ENCODE measurements around the gene SEZ6L. TPM values are rescaled to one million over a fixed set of nuclear protein-coding genes. Genes with fewer than 3 reads are reported as not detected.

SEZ6L gene
- polyA plus RNA-seq, 2 of the 4 experiments (the other 2 are of a cell fraction): not detected

- FAIRE-seq (no peak), DNase-seq (ENCODE audit: low read depth in 1 of 2, low spot score in 1 of 2) (no peak), ATAC-seq (no peak)
- CTCF ChIA-PET: no interaction called here
- TF ChIP-seq EHF (CRISPR knock-in tag; IDR thresholded peaks at IDR 0.05) (no peak), PHF8 (IDR thresholded peaks at IDR 0.05; ENCODE audit: borderline replicate concordance, low read depth) (no peak), KDM1A (IDR thresholded peaks at IDR 0.05; ENCODE audit: low read depth) (no peak), CHD4 (IDR thresholded peaks at IDR 0.05; ENCODE audit: borderline replicate concordance) (no peak), NFE2L2 (conservative IDR thresholded peaks at IDR 0.05; ENCODE audit: low read length) (no peak), FOXS1 (CRISPR knock-in tag; IDR thresholded peaks at IDR 0.05) (no peak), POLR2A (IDR thresholded peaks at IDR 0.05; ENCODE audit: low read length) (no peak), ESRRA (IDR thresholded peaks at IDR 0.05; ENCODE audit: borderline replicate concordance, low read length) (no peak), KDM5A (IDR thresholded peaks at IDR 0.05) (no peak)
- no peaks in the 10 kb centered on the region for H3K4me1 ChIP-seq
- no peak overlapping the region for H3K27ac ChIP-seq
- WGBS (ENCODE audit: missing lambda C conversion rate): under 1% methylated on average over 5 of the region's 5 CpGs
- POLR2A ChIA-PET: no interaction called here
- H3K4me3 ChIP-seq: no peak overlapping the region
- no peak overlapping the region for H3K4me2 ChIP-seq
- H3K9me3 ChIP-seq: no peaks in the 10 kb centered on the region
These were observed 33.1 kb downstream of the SEZ6L start for GRCh38 chr22:26202280-26202924.

- ATAC-seq: no peak
- ChIA-PET CTCF (interaction anchor here (0.7 kb wide), 1 partner anchor 94 kb away, joined by 3 read pairs; no protein-coding TSS in a partner anchor), POLR2A (no interaction called here)
- Histone ChIP-seq H3K4me1 (no peaks in the 10 kb centered on the region), H3K4me3 (no peak overlapping the region), H3K27ac (no peak overlapping the region), H3K9me3 (no peaks in the 10 kb centered on the region), H3K4me2 (no peak overlapping the region)
- no peak for FAIRE-seq
- TF ChIP-seq JUNB (IDR thresholded peaks at IDR 0.05) (no peak), EP300 (IDR thresholded peaks at IDR 0.05) (no peak), TFCP2L1 (CRISPR knock-in tag; IDR thresholded peaks at IDR 0.05) (no peak), POLR2AphosphoS2 (conservative IDR thresholded peaks at IDR 0.05; ENCODE audit: low read length) (no peak), HEYL (CRISPR knock-in tag; IDR thresholded peaks at IDR 0.05) (no peak), ZFP36 (IDR thresholded peaks at IDR 0.05; ENCODE audit: borderline replicate concordance, partially characterized antibody) (no peak), PHF8 (IDR thresholded peaks at IDR 0.05; ENCODE audit: borderline replicate concordance, low read depth) (no peak), NPAS2 (CRISPR knock-in tag; IDR thresholded peaks at IDR 0.05; ENCODE audit: borderline replicate concordance) (no peak), FOSB (CRISPR knock-in tag; IDR thresholded peaks at IDR 0.05) (no peak), PBX3 (IDR thresholded peaks at IDR 0.05) (no peak)
- WGBS (ENCODE audit: missing lambda C conversion rate): 1% methylated on average over 4 of the region's 4 CpGs
- DNase-seq (ENCODE audit: low read depth in 1 of 2, low spot score in 1 of 2): no peak
These were observed 36.2 kb downstream of the SEZ6L start for GRCh38 chr22:26205494-26205893.

GRCh38 chr22:26210334-26210733 is 41.1 kb downstream of the SEZ6L start:
- POLR2A ChIA-PET: no interaction called here
- Histone ChIP-seq H3K4me3 (no peak overlapping the region), H3K4me2 (no peak overlapping the region), H3K9me3 (no peaks in the 10 kb centered on the region), H3K4me1 (no peaks in the 10 kb centered on the region), H3K27ac (no peak overlapping the region)
- DNase-seq (ENCODE audit: low read depth in 1 of 2, low spot score in 1 of 2) (no peak), ATAC-seq (no peak), FAIRE-seq (no peak)
- CTCF ChIA-PET: no interaction called here
- 30% methylated on average over 8 of the region's 8 CpGs for WGBS (ENCODE audit: missing lambda C conversion rate)
- TF ChIP-seq CHD2 (IDR thresholded peaks at IDR 0.05; ENCODE audit: low read length, partially characterized antibody) (no peak), RNF2 (IDR thresholded peaks at IDR 0.05; ENCODE audit: borderline replicate concordance, low read depth) (no peak), EHF (CRISPR knock-in tag; IDR thresholded peaks at IDR 0.05) (no peak), GATA3 (IDR thresholded peaks at IDR 0.05; ENCODE audit: borderline replicate concordance) (no peak), TP53 (CRISPR knock-in tag; IDR thresholded peaks at IDR 0.05) (no peak), JUN (IDR thresholded peaks at IDR 0.05) (no peak), MAFK (IDR thresholded peaks at IDR 0.05; ENCODE audit: partially characterized antibody) (no peak), ATOH8 (CRISPR knock-in tag; IDR thresholded peaks at IDR 0.05; ENCODE audit: low read depth) (no peak), MYC (IDR thresholded peaks at IDR 0.05; ENCODE audit: borderline replicate concordance, low read length) (no peak), RARB (CRISPR knock-in tag; IDR thresholded peaks at IDR 0.05) (no peak), SMC3 (IDR thresholded peaks at IDR 0.05) (no peak), POLR2A (IDR thresholded peaks at IDR 0.05; ENCODE audit: low read length) (no peak), TFCP2L1 (CRISPR knock-in tag; IDR thresholded peaks at IDR 0.05) (no peak), CEBPB (IDR thresholded peaks at IDR 0.05) (no peak), MAX (IDR thresholded peaks at IDR 0.05) (no peak), FOSL2 (IDR thresholded peaks at IDR 0.05) (no peak), FOSL2 (CRISPR knock-in tag; IDR thresholded peaks at IDR 0.05) (no peak), HOXA7 (CRISPR knock-in tag; IDR thresholded peaks at IDR 0.05) (no peak), PHF8 (IDR thresholded peaks at IDR 0.05; ENCODE audit: borderline replicate concordance, low read depth) (no peak), E2F6 (IDR thresholded peaks at IDR 0.05; ENCODE audit: borderline replicate concordance, low read depth) (no peak)

Data from A549 (cell line).